CD14-positive monocyte (primary cell): ENCODE results near the gene RFX1. TPM values are rescaled to one million over a fixed set of nuclear protein-coding genes. Genes with fewer than 3 reads are reported as not detected.

ENCODE experiments used
- DNase-seq, 3 donors: peaks; one replicate each; pipeline ENCODE4 v3.0.0-alpha.2; 2011 to 2022
- H2AFZ ChIP-seq: 2 replicates; pipeline ENCODE4 v1.6.0; 2012; ENCODE audit warnings: mild to moderate bottlenecking, low read depth, low read length, inconsistent platforms; ENCODE audit not compliant: insufficient read depth, poor library complexity, severe bottlenecking
- H3K27ac ChIP-seq, 2 donors: 1 replicate in 1 of 2; 2 replicates in 1 of 2; pipeline ENCODE4 v1.5.1; 2012 to 2013; ENCODE audit warnings: low read length in 2 of 2, control low read depth in 1 of 2, inconsistent platforms in 1 of 2, low read depth in 1 of 2, mild to moderate bottlenecking in 1 of 2
- H3K27me3 ChIP-seq, 2 donors: one replicate each; pipeline versions ENCODE4 v1.6.0 to v1.6.1; 2011 to 2013; ENCODE audit warnings: low read length in 2 of 2; ENCODE audit not compliant: control insufficient read depth in 2 of 2, insufficient read depth in 2 of 2
- H3K36me3 ChIP-seq, 2 donors: replicated peaks in 1 of 2; 1 replicate in 1 of 2; 2 replicates in 1 of 2; pipeline versions ENCODE4 v1.5.1 to v1.6.1; 2012 to 2013; ENCODE audit warnings: low read length in 2 of 2, control low read depth in 1 of 2, inconsistent platforms in 1 of 2, mild to moderate bottlenecking in 1 of 2; ENCODE audit not compliant: insufficient read depth in 2 of 2, control insufficient read depth in 1 of 2
- H3K4me1 ChIP-seq, 2 donors: 1 replicate in 1 of 2; 2 replicates in 1 of 2; pipeline versions ENCODE4 v1.5.1 to v1.6.1; 2012 to 2013; ENCODE audit warnings: low read length in 2 of 2, control low read depth in 1 of 2, inconsistent platforms in 1 of 2, mild to moderate bottlenecking in 1 of 2, moderate library complexity in 1 of 2; ENCODE audit not compliant: insufficient read depth in 2 of 2, control insufficient read depth in 1 of 2
- H3K4me2 ChIP-seq: replicated peaks from 2 replicates; pipeline ENCODE3; 2012; ENCODE audit warnings: low read length, moderate library complexity, mild to moderate bottlenecking; ENCODE audit not compliant: poor library complexity, severe bottlenecking; ENCODE audit errors: extremely low read depth
- H3K4me3 ChIP-seq, 3 experiments: fragments of 200-600 bp in 1 of 3; sonication (generic) in 1 of 3; replicated peaks in 1 of 3; 1 replicate in 2 of 3; 2 replicates in 1 of 3; pipeline ENCODE4 v1.5.1; 2011 to 2013; ENCODE audit warnings: low read length in 3 of 3, mild to moderate bottlenecking in 3 of 3, control low read depth in 2 of 3, low read depth in 2 of 3, inconsistent platforms in 1 of 3, moderate library complexity in 1 of 3
- H3K79me2 ChIP-seq: 2 replicates; pipeline ENCODE4 v1.6.0; 2012; ENCODE audit warnings: mild to moderate bottlenecking, control low read depth, inconsistent platforms, low read length, moderate library complexity; ENCODE audit not compliant: insufficient read depth
- H3K9ac ChIP-seq: 2 replicates; pipeline ENCODE4 v1.6.0; 2017; ENCODE audit warnings: low read length, mild to moderate bottlenecking; ENCODE audit not compliant: insufficient read depth, poor library complexity, severe bottlenecking
- H3K9me3 ChIP-seq, 2 donors: replicated peaks in 1 of 2; 1 replicate in 1 of 2; 2 replicates in 1 of 2; pipeline versions ENCODE4 v1.5.1 to v1.6.1; 2012 to 2013; ENCODE audit warnings: low read length in 2 of 2, control low read depth in 1 of 2; ENCODE audit not compliant: control insufficient read depth in 1 of 2, insufficient read depth in 1 of 2
- H4K20me1 ChIP-seq: 2 replicates; pipeline ENCODE4 v1.6.0; 2012; ENCODE audit warnings: mild to moderate bottlenecking, low read length, control low read depth, moderate library complexity; ENCODE audit not compliant: insufficient read depth
- H3K27ac Mint-ChIP-seq, 7 donors: one replicate each; pipeline ENCODE4 v1.8.0; 2020; ENCODE audit warnings: mild to moderate bottlenecking in 7 of 7, mixed read lengths in 7 of 7, moderate library complexity in 6 of 7, inconsistent platforms in 2 of 7
- H3K27me3 Mint-ChIP-seq, 3 donors: one replicate each; pipeline ENCODE4 v1.8.0; 2021 to 2022; ENCODE audit warnings: low read depth in 3 of 3, mild to moderate bottlenecking in 3 of 3, mixed read lengths in 3 of 3, moderate library complexity in 3 of 3, inconsistent platforms in 1 of 3
- H3K36me3 Mint-ChIP-seq, 2 donors: one replicate each; pipeline ENCODE4 v1.8.0; 2020; ENCODE audit warnings: mixed read lengths in 2 of 2, inconsistent platforms in 1 of 2, mild to moderate bottlenecking in 1 of 2
- H3K4me1 Mint-ChIP-seq: one replicate; pipeline ENCODE4 v1.8.0; 2020; ENCODE audit warnings: mild to moderate bottlenecking, mixed read lengths
- H3K4me3 Mint-ChIP-seq, 2 donors: one replicate each; pipeline ENCODE4 v1.8.0; 2020; ENCODE audit warnings: mild to moderate bottlenecking in 2 of 2, mixed read lengths in 2 of 2, moderate library complexity in 1 of 2
- H3K9me3 Mint-ChIP-seq, 7 donors: one replicate each; pipeline ENCODE4 v1.8.0; 2020 to 2022; ENCODE audit warnings: mixed read lengths in 7 of 7, mild to moderate bottlenecking in 6 of 7, moderate library complexity in 6 of 7, inconsistent platforms in 2 of 7
- WGBS: methylation state at CpG from one replicate; pipeline ENCODE4 v1.1.5; 2013; ENCODE audit warnings: missing lambda C conversion rate; ENCODE audit not compliant: insufficient coverage; 5-methylcytosine and 5-hydroxymethylcytosine counted together
- intact Hi-C, 2 donors: fragments of 100-400 bp; cut with micrococcal nuclease; formaldehyde crosslinking; loops; one replicate each; pipeline versions ENCODE4 v1.15.0 to v1.15.1; 2023
- polyA plus RNA-seq, 3 donors: library from polyadenylated mRNA; depleted of rRNA in 1 of 3; unstranded in 2 of 3; stranded (reverse) in 1 of 3; fragments of 300-500 nt in 2 of 3; fragments of >200 nt in 1 of 3; fragmentation: Illumina TruSeq in 2 of 3; gene quantifications; 1 replicate in 2 of 3; 2 replicates in 1 of 3; pipeline ENCODE4 v1.2.3, GENCODE V29; 2012 to 2021
- TF ChIP-seq, protein P1 (sequence below): fragments of 200-600 bp; IDR thresholded peaks from one replicate; pipeline ENCODE4 v1.8.0; 2022; ENCODE audit warnings: antibody characterized with exemption, mild to moderate bottlenecking

Gene RFX1
- polyA plus RNA-seq, 3 donors = 0.89 to 12.8 (median 0.95) TPM

DNA sequence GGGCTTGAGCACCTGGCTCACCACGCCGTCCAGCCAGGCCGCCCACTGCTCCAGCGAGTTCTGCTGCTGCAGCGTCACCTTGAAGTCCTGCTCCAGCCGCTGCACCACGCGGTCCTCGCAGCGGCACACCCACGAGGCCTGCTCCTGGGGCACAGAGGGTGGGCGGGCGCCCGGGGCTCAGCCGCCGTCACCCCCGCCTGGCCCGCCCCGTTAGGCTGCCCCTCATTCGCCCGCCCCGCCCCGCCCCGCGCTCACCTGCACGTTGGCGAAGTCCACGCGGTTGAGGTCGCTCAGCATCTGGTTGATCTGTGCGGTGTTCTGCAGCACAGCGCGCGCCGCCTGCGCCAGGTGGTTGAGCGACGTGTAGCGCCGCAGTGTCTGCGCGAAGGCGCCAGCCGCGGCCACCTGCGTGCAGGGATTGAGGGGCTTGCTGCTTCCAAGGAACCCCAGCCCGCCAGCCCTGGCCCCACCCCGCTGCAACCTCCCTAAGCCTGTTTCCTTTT is 42.5 kb downstream of the RFX1 start:
- no peaks in the 10 kb centered on the region for H3K9me3 ChIP-seq
- H3K4me3 ChIP-seq = no peak overlapping the region
- Mint-ChIP-seq H3K9me3 (no peaks in the 10 kb centered on the region), H3K4me3 (no peak overlapping the region), H3K27me3 (no peaks in the 10 kb centered on the region), H3K36me3 (peaks cover 41 to 80% of the 10 kb centered on the region in 2 donors), H3K4me1 (no peaks in the 10 kb centered on the region), H3K27ac (no peak overlapping the region)
- H3K4me1 ChIP-seq = no peaks in the 10 kb centered on the region
- no peaks in the 10 kb centered on the region for H3K79me2 ChIP-seq
- no peak overlapping the region for H3K27ac ChIP-seq
- H3K9ac ChIP-seq = no peak overlapping the region
- TF ChIP-seq, protein P1, sequence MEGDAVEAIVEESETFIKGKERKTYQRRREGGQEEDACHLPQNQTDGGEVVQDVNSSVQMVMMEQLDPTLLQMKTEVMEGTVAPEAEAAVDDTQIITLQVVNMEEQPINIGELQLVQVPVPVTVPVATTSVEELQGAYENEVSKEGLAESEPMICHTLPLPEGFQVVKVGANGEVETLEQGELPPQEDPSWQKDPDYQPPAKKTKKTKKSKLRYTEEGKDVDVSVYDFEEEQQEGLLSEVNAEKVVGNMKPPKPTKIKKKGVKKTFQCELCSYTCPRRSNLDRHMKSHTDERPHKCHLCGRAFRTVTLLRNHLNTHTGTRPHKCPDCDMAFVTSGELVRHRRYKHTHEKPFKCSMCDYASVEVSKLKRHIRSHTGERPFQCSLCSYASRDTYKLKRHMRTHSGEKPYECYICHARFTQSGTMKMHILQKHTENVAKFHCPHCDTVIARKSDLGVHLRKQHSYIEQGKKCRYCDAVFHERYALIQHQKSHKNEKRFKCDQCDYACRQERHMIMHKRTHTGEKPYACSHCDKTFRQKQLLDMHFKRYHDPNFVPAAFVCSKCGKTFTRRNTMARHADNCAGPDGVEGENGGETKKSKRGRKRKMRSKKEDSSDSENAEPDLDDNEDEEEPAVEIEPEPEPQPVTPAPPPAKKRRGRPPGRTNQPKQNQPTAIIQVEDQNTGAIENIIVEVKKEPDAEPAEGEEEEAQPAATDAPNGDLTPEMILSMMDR = no peak
- no peak overlapping the region for H3K4me2 ChIP-seq
- no peaks in the 10 kb centered on the region for H4K20me1 ChIP-seq
- no peak overlapping the region for H2AFZ ChIP-seq
- no peaks in the 10 kb centered on the region for H3K27me3 ChIP-seq
- WGBS = 97% methylated on average over 42 of the region's 48 CpGs
- intact Hi-C loops = no loop called here
- DNase-seq = no peak
- H3K36me3 ChIP-seq = peaks cover 78 to 95% of the 10 kb centered on the region in 2 donors

DNA sequence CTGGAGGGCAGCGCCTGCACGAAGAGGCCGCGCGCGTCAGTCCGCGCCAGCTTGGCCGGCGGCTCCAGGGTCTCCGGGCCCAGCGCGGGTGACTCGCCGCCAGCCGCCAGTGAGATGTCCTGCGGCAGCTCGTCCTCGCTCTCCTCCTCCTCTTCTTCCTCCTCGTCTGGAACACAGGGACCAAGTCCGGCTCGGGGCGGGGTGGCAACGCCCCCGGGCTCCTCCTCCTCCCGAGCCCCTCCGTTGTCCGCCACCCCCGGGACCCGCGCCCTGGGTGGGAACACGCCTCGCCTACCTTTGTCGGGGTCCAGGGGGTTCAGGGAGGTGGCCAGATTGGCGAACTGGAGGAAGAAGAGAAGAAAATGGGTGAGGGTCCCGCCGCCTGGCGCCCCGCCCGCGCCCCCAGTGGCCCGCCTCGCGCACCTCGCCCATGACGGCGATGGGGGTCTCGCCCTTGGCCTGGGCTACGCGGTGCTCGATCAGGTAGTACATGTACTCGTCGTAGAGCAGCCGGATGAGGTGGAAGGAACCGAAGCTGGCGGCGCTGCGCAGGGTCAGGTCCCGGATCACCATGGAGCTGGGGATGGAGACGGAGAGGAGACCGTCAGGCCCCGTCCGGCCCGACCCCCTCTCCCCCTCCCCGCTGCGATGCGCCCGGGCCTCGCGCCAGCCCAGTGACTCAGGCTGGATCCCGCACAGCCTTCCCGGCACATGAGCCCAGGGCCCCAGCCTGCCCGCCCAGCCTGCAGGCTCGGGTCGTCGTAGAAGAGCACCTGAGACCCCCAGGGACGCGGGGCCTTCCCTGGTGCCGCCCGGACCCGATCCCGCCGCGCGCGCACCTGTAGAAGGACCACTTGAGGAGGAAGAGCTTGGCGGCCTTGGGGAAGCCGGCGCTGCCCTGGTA is 43.2 kb downstream of the RFX1 start:
- Mint-ChIP-seq H3K36me3 (peaks cover 47 to 80% of the 10 kb centered on the region in 2 donors), H3K9me3 (no peaks in the 10 kb centered on the region), H3K4me1 (no peaks in the 10 kb centered on the region), H3K27ac (no peak overlapping the region), H3K27me3 (no peaks in the 10 kb centered on the region), H3K4me3 (no peak overlapping the region)
- Histone ChIP-seq H3K4me2 (no peak overlapping the region), H3K36me3 (peaks cover 78 to 95% of the 10 kb centered on the region in 2 donors), H3K4me3 (no peak overlapping the region), H3K9me3 (no peaks in the 10 kb centered on the region), H3K27me3 (no peaks in the 10 kb centered on the region), H2AFZ (no peak overlapping the region), H3K27ac (no peak overlapping the region), H3K9ac (no peak overlapping the region), H3K79me2 (no peaks in the 10 kb centered on the region), H4K20me1 (peaks cover 3% of the 10 kb centered on the region), H3K4me1 (no peaks in the 10 kb centered on the region)
- 97% methylated on average over 64 of the region's 89 CpGs for WGBS
- no peak for DNase-seq
- TF ChIP-seq, protein P1 = no peak
- intact Hi-C loops = no loop called here
